ENCODE data around the gene CDK2AP2. TPM values are rescaled to one million over a fixed set of nuclear protein-coding genes. Genes with fewer than 3 reads are reported as not detected.

Gene CDK2AP2
- total and polyA plus RNA-seq, 8 donors, result 27.1 to 65.6 (median 38.2) TPM

GRCh38 chr11:67493548-67494370 is 14.2 kb downstream of the CDK2AP2 start:
- Histone ChIP-seq H3K27me3 (no peaks in the 10 kb centered on the region), H3K4me3 (no peak overlapping the region), H3K4me1 (no peaks in the 10 kb centered on the region), H3K36me3 (peaks cover 0 to 12% (median 0%) of the 10 kb centered on the region in 3 donors), H3K27ac (no peak overlapping the region), H3K9me3 (no peaks in the 10 kb centered on the region)
- TF ChIP-seq CTCF (IDR thresholded peaks at IDR 0.05), result no peak
- 96 to 97% methylated on average over 64 to 65 of the region's 65 CpGs for WGBS, 2 donors
- peak in 2 of 6 donors; percentile 41 to 71 for DNase-seq
- no peak for FAIRE-seq
- intact Hi-C loops (cut with DNase I), result loop anchor here in 1 of 3 donors (10.0 kb wide), 1 partner anchor 59 kb away; the partner anchor contains the start of gene PTPRCAP
- no peak for ATAC-seq

- DNase-seq, result peak in 2 of 6 donors; percentile 47 to 78
- Histone ChIP-seq H3K27me3 (no peaks in the 10 kb centered on the region), H3K9me3 (no peaks in the 10 kb centered on the region), H3K4me3 (no peak overlapping the region), H3K4me1 (no peaks in the 10 kb centered on the region), H3K36me3 (peaks cover 0 to 12% (median 0%) of the 10 kb centered on the region in 3 donors), H3K27ac (no peak overlapping the region)
- TF ChIP-seq CTCF (IDR thresholded peaks at IDR 0.05), result no peak
- WGBS, 2 donors, result 87 to 88% methylated on average over 46 of the region's 46 CpGs
- FAIRE-seq, result no peak
- ATAC-seq, result no peak
- intact Hi-C loops (cut with DNase I), result loop anchor here in 1 of 3 donors (10.0 kb wide), 1 partner anchor 58 kb away; the partner anchor contains the start of gene PTPRCAP
These were observed 15.0 kb downstream of the CDK2AP2 start for GRCh38 chr11:67492801-67493547.

- no peak for ATAC-seq
- WGBS, 2 donors, result 88 to 90% methylated on average over 19 of the region's 19 CpGs
- H3K27me3 ChIP-seq, result no peaks in the 10 kb centered on the region
- intact Hi-C loops (cut with DNase I), result loop anchor here in 1 of 3 donors (10.0 kb wide), 1 partner anchor 57 kb away; the partner anchor contains the start of gene PTPRCAP
- no peaks in the 10 kb centered on the region for H3K9me3 ChIP-seq
- no peak overlapping the region for H3K27ac ChIP-seq
- H3K4me1 ChIP-seq, result no peaks in the 10 kb centered on the region
- TF ChIP-seq CTCF (IDR thresholded peaks at IDR 0.05), result no peak
- no peak overlapping the region for H3K4me3 ChIP-seq
- H3K36me3 ChIP-seq, result peaks cover 0 to 12% (median 0%) of the 10 kb centered on the region in 3 donors
- DNase-seq, result peak in 2 of 6 donors; percentile 39 to 67
- no peak for FAIRE-seq
These were observed 15.8 kb downstream of the CDK2AP2 start for GRCh38 chr11:67492069-67492727.

GRCh38 chr11:67491276-67492068 is 16.5 kb downstream of the CDK2AP2 start:
- no peak overlapping the region for H3K4me3 ChIP-seq
- H3K27me3 ChIP-seq, result no peaks in the 10 kb centered on the region
- TF ChIP-seq CTCF (IDR thresholded peaks at IDR 0.05), result no peak
- H3K9me3 ChIP-seq, result no peaks in the 10 kb centered on the region
- 86 to 89% methylated on average over 24 of the region's 24 CpGs for WGBS, 2 donors
- peaks cover 0 to 12% (median 0%) of the 10 kb centered on the region in 3 donors for H3K36me3 ChIP-seq
- DNase-seq (peak in 2 of 6 donors; percentile 34 to 65), FAIRE-seq (no peak), ATAC-seq (peak in 1 of 4 donors; percentile 9)
- intact Hi-C loops (cut with DNase I), result loop anchor here in 1 of 3 donors (10.0 kb wide), 1 partner anchor 57 kb away; the partner anchor contains the start of gene PTPRCAP
- H3K4me1 ChIP-seq, result no peaks in the 10 kb centered on the region
- H3K27ac ChIP-seq, result no peak overlapping the region

All from pancreas (tissue), 10 donors.